Karpas-422 (cell line): ENCODE measurements around the gene ENGASE. TPM values are rescaled to one million over a fixed set of nuclear protein-coding genes. Genes with fewer than 3 reads are reported as not detected.

ENCODE experiments used
- DNase-seq: peaks from one replicate; pipeline ENCODE4 v3.0.0-alpha.2; 2015
- H2AFZ ChIP-seq: fragments of 200-600 bp; sonication (generic); 2 replicates; pipeline ENCODE4 v1.6.1; 2014; ENCODE audit warnings: antibody characterized with exemption, low read length, mixed read lengths
- H3K27ac ChIP-seq: fragments of 200-600 bp; sonication (generic); 2 replicates; pipeline ENCODE4 v1.5.1; 2014; ENCODE audit warnings: mild to moderate bottlenecking, low read length, moderate library complexity
- H3K27me3 ChIP-seq: fragments of 200-600 bp; sonication (generic); 2 replicates; pipeline ENCODE4 v1.6.1; 2014; ENCODE audit warnings: low read length, mixed read lengths
- H3K36me3 ChIP-seq: fragments of 200-600 bp; sonication (generic); 2 replicates; pipeline ENCODE4 v1.6.1; 2014; ENCODE audit warnings: low read length, mixed read lengths; ENCODE audit not compliant: insufficient read depth
- H3K4me1 ChIP-seq: fragments of 200-600 bp; sonication (generic); 2 replicates; pipeline ENCODE4 v1.6.1; 2014; ENCODE audit warnings: mild to moderate bottlenecking, low read length, mixed read lengths
- H3K4me2 ChIP-seq: fragments of 200-600 bp; sonication (generic); 2 replicates; pipeline ENCODE4 v1.6.1; 2014; ENCODE audit warnings: low read length, low read depth, mild to moderate bottlenecking; ENCODE audit not compliant: poor library complexity, severe bottlenecking
- H3K4me3 ChIP-seq: fragments of 200-600 bp; sonication (generic); 2 replicates; pipeline ENCODE4 v1.5.1; 2014; ENCODE audit warnings: mild to moderate bottlenecking, antibody characterized with exemption, low read length, mixed read lengths
- H3K79me2 ChIP-seq: fragments of 200-600 bp; sonication (generic); 2 replicates; pipeline ENCODE4 v1.6.1; 2014; ENCODE audit warnings: mild to moderate bottlenecking, low read length, mixed read lengths
- H3K9ac ChIP-seq: fragments of 200-600 bp; sonication (generic); 2 replicates; pipeline ENCODE4 v1.6.0; 2014; ENCODE audit warnings: low read length
- H3K9me2 ChIP-seq: fragments of 200-600 bp; sonication (generic), shearing (Covaris generic); replicated peaks from 2 replicates; pipeline ENCODE4 v1.6.0; 2014; ENCODE audit warnings: mild to moderate bottlenecking, low read length, moderate library complexity; ENCODE audit not compliant: insufficient read depth
- H3K9me3 ChIP-seq: fragments of 300-700, 200-600 bp; sonication (generic); 2 replicates; pipeline ENCODE4 v1.6.1; 2014; ENCODE audit warnings: low read length, mixed read lengths
- H4K20me1 ChIP-seq: fragments of 200-600 bp; sonication (generic); 2 replicates; pipeline ENCODE4 v1.6.1; 2014; ENCODE audit warnings: mild to moderate bottlenecking, antibody characterized with exemption, low read length, low read depth; ENCODE audit not compliant: insufficient read depth
- total RNA-seq: library from RNA; depleted of rRNA; stranded (reverse); fragments of >200 nt; shearing (Covaris generic); gene quantifications from 2 replicates; pipeline ENCODE4 v1.2.3, GENCODE V29; 2014; ENCODE audit warnings: low replicate concordance

ENGASE gene
- total RNA-seq, 1 experiment from 2014 or later, result 11.0 TPM

DNA sequence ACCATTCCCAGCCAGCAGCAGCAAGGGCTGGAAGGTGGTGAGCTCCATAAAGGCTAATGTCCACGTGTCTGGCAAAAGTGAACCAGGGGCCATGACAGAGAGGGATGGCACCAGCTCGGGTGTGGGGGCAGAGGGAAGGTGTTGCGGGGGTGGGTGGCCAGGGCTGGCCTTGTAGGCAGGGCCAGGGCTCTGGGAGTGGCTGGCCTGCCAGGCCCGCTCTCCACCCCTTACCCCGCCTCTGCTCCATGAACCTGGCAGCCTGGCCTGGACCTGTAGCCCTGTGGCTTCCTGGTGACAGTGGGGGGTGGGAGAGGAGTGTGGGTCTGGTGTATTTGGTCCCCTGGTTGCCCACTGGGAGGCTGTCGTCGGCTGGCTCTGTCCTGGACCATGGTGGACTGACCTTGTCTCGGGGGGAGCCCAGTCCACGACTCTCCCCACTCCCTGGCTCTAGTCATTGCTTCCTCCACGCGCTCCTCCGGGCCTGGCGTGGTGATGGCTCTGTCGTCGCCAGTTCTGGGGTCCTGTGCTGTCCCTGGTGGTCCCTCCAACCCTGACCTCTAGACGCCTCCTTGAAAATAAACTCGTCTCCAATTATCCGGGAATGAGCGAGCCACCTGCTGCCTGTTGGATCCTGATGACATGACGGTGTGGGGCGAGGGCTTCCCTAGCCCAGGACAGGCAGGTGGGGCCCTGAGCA is 50.0 kb downstream of the ENGASE start:
- Histone ChIP-seq H3K27ac (no peak overlapping the region), H3K9me3 (no peaks in the 10 kb centered on the region), H3K79me2 (no peaks in the 10 kb centered on the region), H3K9me2 (no peaks in the 10 kb centered on the region), H2AFZ (no peak overlapping the region), H3K9ac (no peak overlapping the region), H4K20me1 (peaks cover 10% of the 10 kb centered on the region; the same call in 1 of the 2 replicates), H3K27me3 (no peaks in the 10 kb centered on the region), H3K4me3 (no peak overlapping the region), H3K36me3 (no peaks in the 10 kb centered on the region), H3K4me1 (no peaks in the 10 kb centered on the region), H3K4me2 (no peak overlapping the region)
- no peak for DNase-seq

- Histone ChIP-seq H3K4me2 (no peak overlapping the region), H3K9me3 (no peaks in the 10 kb centered on the region), H2AFZ (no peak overlapping the region), H3K9ac (no peak overlapping the region), H3K36me3 (no peaks in the 10 kb centered on the region), H3K27me3 (no peaks in the 10 kb centered on the region), H3K9me2 (no peaks in the 10 kb centered on the region), H3K4me1 (no peaks in the 10 kb centered on the region), H3K27ac (no peak overlapping the region), H3K4me3 (no peak overlapping the region), H3K79me2 (no peaks in the 10 kb centered on the region), H4K20me1 (0 out of 2 replicates have a peak, but pooled peaks cover 10% of the 10 kb centered on the region)
- no peak for DNase-seq
These were observed 50.9 kb downstream of the ENGASE start for GRCh38 chr17:79125503-79125902.

DNA sequence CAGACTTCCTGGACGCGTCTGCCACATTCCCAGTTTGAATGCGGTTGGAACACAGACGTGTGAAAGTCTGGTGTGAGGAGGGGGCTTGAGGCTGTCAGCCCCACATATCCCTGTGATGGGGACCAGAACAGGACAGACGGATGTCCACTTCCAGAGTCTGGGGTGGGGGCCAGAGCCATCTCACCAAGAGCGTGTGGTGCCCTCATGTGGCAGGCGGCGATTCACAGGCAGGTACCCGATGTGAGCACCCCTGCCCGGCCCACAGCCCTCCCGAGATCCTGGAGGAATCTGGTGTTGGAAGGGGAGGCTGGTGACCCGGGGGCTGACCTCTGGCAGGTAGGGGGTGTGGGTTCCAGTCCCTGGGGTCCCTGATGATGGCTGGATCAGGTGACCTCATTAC is 51.5 kb downstream of the ENGASE start:
- H3K4me1 ChIP-seq, result no peaks in the 10 kb centered on the region
- no peaks in the 10 kb centered on the region for H3K9me3 ChIP-seq
- H2AFZ ChIP-seq, result no peak overlapping the region
- H3K9me2 ChIP-seq, result no peaks in the 10 kb centered on the region
- H3K4me3 ChIP-seq, result no peak overlapping the region
- DNase-seq, result no peak
- 0 out of 2 replicates have a peak, but pooled peaks cover 10% of the 10 kb centered on the region for H4K20me1 ChIP-seq
- H3K27me3 ChIP-seq, result no peaks in the 10 kb centered on the region
- H3K79me2 ChIP-seq, result no peaks in the 10 kb centered on the region
- H3K4me2 ChIP-seq, result no peak overlapping the region
- H3K9ac ChIP-seq, result no peak overlapping the region
- no peak overlapping the region for H3K27ac ChIP-seq
- no peaks in the 10 kb centered on the region for H3K36me3 ChIP-seq

DNA sequence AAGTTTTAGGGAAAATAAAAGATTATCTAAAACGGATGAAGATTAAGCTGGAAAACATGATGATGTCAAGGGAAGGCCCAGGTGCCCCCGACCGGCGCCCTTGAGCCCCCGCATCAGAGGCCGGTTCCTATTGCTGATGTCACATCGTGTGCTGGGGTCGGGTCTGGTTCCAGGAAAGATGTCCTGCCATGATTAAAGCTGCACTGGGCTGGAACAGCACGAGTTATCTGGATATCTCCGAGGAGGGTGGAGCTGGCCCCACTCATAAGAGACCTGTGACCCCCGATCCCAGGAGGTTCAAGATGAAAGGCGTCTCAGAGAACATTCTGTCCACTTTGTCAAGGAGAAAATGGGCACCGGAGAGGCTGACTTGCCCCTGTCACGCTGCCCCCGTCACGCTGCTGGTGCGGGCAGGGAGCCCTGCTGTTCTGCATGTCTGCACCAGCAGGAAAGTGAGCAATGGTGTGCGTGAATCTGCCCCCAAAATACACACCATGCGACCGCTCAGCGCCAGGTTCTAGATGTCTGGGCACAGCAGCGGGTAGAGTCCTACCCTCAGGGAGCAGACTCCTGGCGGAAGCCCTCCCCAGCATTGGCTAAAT is 53.0 kb downstream of the ENGASE start:
- no peak overlapping the region for H3K4me2 ChIP-seq
- H3K9me3 ChIP-seq, result no peaks in the 10 kb centered on the region
- H3K79me2 ChIP-seq, result no peaks in the 10 kb centered on the region
- H3K36me3 ChIP-seq, result no peaks in the 10 kb centered on the region
- H2AFZ ChIP-seq, result no peak overlapping the region
- no peaks in the 10 kb centered on the region for H3K27me3 ChIP-seq
- no peaks in the 10 kb centered on the region for H3K9me2 ChIP-seq
- DNase-seq, result no peak
- 0 out of 2 replicates have a peak, but pooled peaks cover 10% of the 10 kb centered on the region for H4K20me1 ChIP-seq
- no peak overlapping the region for H3K27ac ChIP-seq
- H3K4me1 ChIP-seq, result no peaks in the 10 kb centered on the region
- no peak overlapping the region for H3K4me3 ChIP-seq
- H3K9ac ChIP-seq, result no peak overlapping the region

- no peak overlapping the region for H3K4me3 ChIP-seq
- peaks cover 14% of the 10 kb centered on the region for H3K4me1 ChIP-seq
- H3K4me2 ChIP-seq, result no peak overlapping the region
- H3K79me2 ChIP-seq, result no peaks in the 10 kb centered on the region
- no peaks in the 10 kb centered on the region for H3K9me3 ChIP-seq
- H3K27me3 ChIP-seq, result no peaks in the 10 kb centered on the region
- no peaks in the 10 kb centered on the region for H3K9me2 ChIP-seq
- no peak overlapping the region for H3K9ac ChIP-seq
- no peaks in the 10 kb centered on the region for H3K36me3 ChIP-seq
- peaks cover 11% of the 10 kb centered on the region for H4K20me1 ChIP-seq
- DNase-seq, result no peak
- H2AFZ ChIP-seq, result no peak overlapping the region
- no peak overlapping the region for H3K27ac ChIP-seq
These were observed 54.9 kb downstream of the ENGASE start for GRCh38 chr17:79129523-79129922.

DNA sequence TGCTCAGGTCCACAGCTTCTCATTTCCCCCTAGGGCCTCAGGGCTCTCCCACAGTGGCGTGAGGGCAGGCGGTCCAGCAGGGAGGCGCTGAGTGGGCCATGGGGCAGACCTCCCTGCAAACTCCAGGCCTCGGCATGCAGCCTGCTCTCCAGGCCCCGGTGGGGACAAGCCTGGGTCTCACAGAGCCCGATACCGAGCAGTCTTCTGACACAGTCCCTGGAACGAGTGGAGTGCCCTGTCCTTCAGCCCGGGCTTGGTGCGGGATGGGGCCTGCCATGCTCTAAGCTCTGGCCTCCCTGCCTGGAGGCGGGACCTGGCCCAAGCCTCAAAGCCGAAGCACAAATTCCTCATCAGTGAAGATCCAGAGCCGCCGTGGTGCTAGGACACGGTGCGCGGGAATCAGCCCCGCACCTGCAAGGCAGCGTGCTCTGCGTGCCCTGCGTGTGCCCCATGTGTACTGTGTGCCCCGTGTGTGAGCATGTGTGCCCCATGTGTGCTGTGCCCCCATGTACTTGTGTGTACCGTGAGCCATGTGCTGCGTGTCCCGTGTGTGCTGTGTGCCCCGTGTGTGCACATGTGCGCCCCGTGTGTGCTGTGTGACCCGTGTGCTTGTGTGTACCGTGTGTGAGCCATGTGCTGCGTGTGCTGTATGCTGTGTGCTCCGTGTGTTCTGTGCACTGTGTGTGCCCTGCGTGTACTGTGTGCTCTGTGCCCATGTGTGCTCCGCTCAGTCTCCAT is 56.1 kb downstream of the ENGASE start:
- Histone ChIP-seq H3K4me2 (no peak overlapping the region), H3K36me3 (no peaks in the 10 kb centered on the region)

GRCh38 chr17:79131274-79131635 is 56.6 kb downstream of the ENGASE start:
- H3K4me1 ChIP-seq, result peaks cover 18% of the 10 kb centered on the region
- no peak overlapping the region for H3K27ac ChIP-seq
- H3K9me3 ChIP-seq, result no peaks in the 10 kb centered on the region
- no peaks in the 10 kb centered on the region for H3K9me2 ChIP-seq
- no peak overlapping the region for H3K4me3 ChIP-seq
- H3K36me3 ChIP-seq, result no peaks in the 10 kb centered on the region
- no peaks in the 10 kb centered on the region for H3K27me3 ChIP-seq
- no peak overlapping the region for H2AFZ ChIP-seq
- no peaks in the 10 kb centered on the region for H3K79me2 ChIP-seq
- H3K9ac ChIP-seq, result no peak overlapping the region
- no peak for DNase-seq
- H4K20me1 ChIP-seq, result peaks cover 11% of the 10 kb centered on the region
- no peak overlapping the region for H3K4me2 ChIP-seq

More for the DNA sequence above, 56.1 kb downstream of the ENGASE start:
- no peaks in the 10 kb centered on the region for H3K79me2 ChIP-seq
- H3K27me3 ChIP-seq, result no peaks in the 10 kb centered on the region
- peaks cover 11% of the 10 kb centered on the region for H4K20me1 ChIP-seq
- no peaks in the 10 kb centered on the region for H3K9me2 ChIP-seq
- no peak overlapping the region for H3K9ac ChIP-seq
- no peak overlapping the region for H3K27ac ChIP-seq
- no peak for DNase-seq
- no peak overlapping the region for H2AFZ ChIP-seq
- no peak overlapping the region for H3K4me3 ChIP-seq
- H3K4me1 ChIP-seq, result peaks cover 18% of the 10 kb centered on the region
- no peaks in the 10 kb centered on the region for H3K9me3 ChIP-seq

DNA sequence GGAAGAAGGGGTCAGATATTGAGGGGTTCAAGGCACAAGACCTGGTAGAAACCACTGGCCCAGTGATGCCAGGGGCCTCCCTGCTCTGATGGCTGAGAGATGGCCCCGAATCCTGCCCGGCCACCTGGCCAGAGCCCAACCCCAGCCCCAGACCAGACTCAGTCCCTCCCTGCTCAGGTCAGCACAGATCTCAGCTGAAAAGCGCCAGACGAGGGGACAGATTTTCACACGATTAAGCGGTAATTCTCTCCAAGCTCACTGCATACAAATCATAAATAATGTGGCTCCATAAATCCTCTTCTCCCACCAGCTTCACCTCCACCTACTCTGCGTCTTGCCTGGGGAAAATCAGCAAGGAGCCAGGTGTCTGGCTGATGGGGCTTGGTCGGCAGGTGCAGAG is 57.1 kb downstream of the ENGASE start:
- Histone ChIP-seq H3K27ac (no peak overlapping the region), H3K9me3 (no peaks in the 10 kb centered on the region), H3K9ac (no peak overlapping the region), H3K9me2 (no peaks in the 10 kb centered on the region), H3K4me2 (no peak overlapping the region), H3K27me3 (no peaks in the 10 kb centered on the region), H3K79me2 (no peaks in the 10 kb centered on the region), H3K36me3 (no peaks in the 10 kb centered on the region), H4K20me1 (peaks cover 11% of the 10 kb centered on the region), H3K4me1 (peaks cover 18% of the 10 kb centered on the region), H2AFZ (no peak overlapping the region), H3K4me3 (no peak overlapping the region)
- DNase-seq, result no peak
